Panc1 (cell line): ENCODE data around the gene MTAP. TPM values are rescaled to one million over a fixed set of nuclear protein-coding genes. Genes with fewer than 3 reads are reported as not detected.

Experiments used
- ATAC-seq: fragments of 200-7000 bp; cut with Tn5 transposase; 2 replicates; pipeline ENCODE4 v1.9.1; 2020; ENCODE audit warnings: mild to moderate bottlenecking, moderate library complexity
- BruUV-seq: library from RNA; stranded (reverse); fragments of 400-500 nt; replicated peaks from 2 replicates; lab custom pipeline; 2021; lab: Mats Ljungman, UMichigan
- CTCF ChIA-PET: fragments of 300-600 bp; sonication (Branson Sonifier 250); formaldehyde crosslinking; loops from one replicate; lab custom pipeline; 2022; ENCODE audit warnings: antibody characterized with exemption; lab: Charles Lee
- POLR2A ChIA-PET: fragments of 300-600 bp; sonication (Branson Sonifier 250); formaldehyde crosslinking; loops from one replicate; lab custom pipeline; 2022; ENCODE audit warnings: antibody characterized with exemption; lab: Charles Lee
- DNase-seq: peaks from one replicate; pipeline ENCODE4 v3.0.0-alpha.2; 2010; ENCODE audit warnings: low read depth, low spot score
- H3K27ac ChIP-seq: 2 replicates; pipeline ENCODE4 v1.5.1; 2011; ENCODE audit warnings: mild to moderate bottlenecking, low read length, inconsistent platforms
- H3K27me3 ChIP-seq: fragments of 200-500 bp; sonication (Bioruptor generic); 2 replicates; pipeline ENCODE4 v1.6.0; 2014; ENCODE audit warnings: low read length, inconsistent platforms; ENCODE audit not compliant: control insufficient read depth, insufficient read depth
- H3K36me3 ChIP-seq: fragments of 200-500 bp; sonication (Bioruptor generic); 2 replicates; pipeline ENCODE4 v1.5.1; 2014; ENCODE audit warnings: inconsistent platforms, mild to moderate bottlenecking, low read length, moderate library complexity; ENCODE audit not compliant: control insufficient read depth, insufficient read depth
- H3K4me1 ChIP-seq: 2 replicates; pipeline ENCODE4 v1.5.1; 2011; ENCODE audit warnings: inconsistent platforms, mild to moderate bottlenecking, low read length, moderate library complexity; ENCODE audit not compliant: control insufficient read depth, insufficient read depth
- H3K4me3 ChIP-seq, 2 experiments: 2 replicates each; pipeline ENCODE4 v1.5.1; 2011 to 2012; ENCODE audit warnings: low read depth in 2 of 2, low read length in 2 of 2, mild to moderate bottlenecking in 2 of 2, inconsistent platforms in 1 of 2, moderate library complexity in 1 of 2
- H3K9me3 ChIP-seq: fragments of 200-500 bp; sonication (Bioruptor generic); 2 replicates; pipeline ENCODE4 v1.5.1; 2014; ENCODE audit warnings: low read depth, mild to moderate bottlenecking, inconsistent platforms, low read length, moderate library complexity; ENCODE audit not compliant: control insufficient read depth, insufficient read depth
- CTCF ChIP-seq: fragments of 450-650 bp; IDR thresholded peaks from 2 replicates; pipeline ENCODE4 v1.5.1; 2017; ENCODE audit warnings: mild to moderate bottlenecking
- POLR2AphosphoS5 ChIP-seq: IDR thresholded peaks from 2 replicates; pipeline ENCODE4 v1.6.1; 2012; ENCODE audit warnings: mild to moderate bottlenecking, low read depth, low read length, moderate library complexity
- REST ChIP-seq, 2 experiments: IDR thresholded peaks; 2 replicates each; pipeline ENCODE4 v1.6.1; 2011 to 2012; ENCODE audit warnings: low read depth in 2 of 2, control low read depth in 1 of 2, low read length in 1 of 2, mild to moderate bottlenecking in 1 of 2, moderate library complexity in 1 of 2; ENCODE audit not compliant: insufficient read depth in 1 of 2
- SIN3A ChIP-seq: IDR thresholded peaks from 2 replicates; pipeline ENCODE4 v1.6.1; 2012; ENCODE audit warnings: low read depth, mild to moderate bottlenecking, low read length, moderate library complexity, borderline replicate concordance; ENCODE audit not compliant: insufficient read depth
- TCF7L2 ChIP-seq: IDR thresholded peaks from 2 replicates; pipeline ENCODE4 v1.6.1; 2011; ENCODE audit warnings: mild to moderate bottlenecking, low read depth, low read length, inconsistent platforms
- in situ Hi-C: cut with HindIII; loops from 2 replicates; pipeline ENCODE4 v1.10.0; 2016; ENCODE audit warnings: low sequenced_read_pairs, low pct_unique_long_range_greater_than_20kb
- intact Hi-C: fragments of 100-400 bp; cut with micrococcal nuclease; formaldehyde crosslinking; loops from one replicate; pipeline ENCODE4 v1.10.0; 2022; ENCODE audit not compliant: unreplicated experiment
- total RNA-seq: library from RNA; stranded (reverse); gene quantifications from one replicate; pipeline ENCODE4 v1.2.1, GENCODE V29; 2021; ENCODE audit not compliant: unreplicated experiment

MTAP gene
- total RNA-seq, 1 experiment from 2014 or later, result 9.6 TPM

- H3K4me1 ChIP-seq, result no peaks in the 10 kb centered on the region
- TF ChIP-seq SIN3A (no peak), REST (IDR thresholded peaks at IDR 0.05; ENCODE audit: insufficient read depth in 1 of 2, low read depth in 2 of 2, low read length in 1 of 2) (no peak), POLR2AphosphoS5 (no peak), CTCF (no peak), TCF7L2 (no peak)
- no peaks in the 10 kb centered on the region for H3K9me3 ChIP-seq
- H3K4me3 ChIP-seq, result no peak overlapping the region
- no peaks in the 10 kb centered on the region for H3K36me3 ChIP-seq
- ChIA-PET POLR2A (no interaction called here), CTCF (no interaction called here)
- no peaks in the 10 kb centered on the region for H3K27me3 ChIP-seq
- H3K27ac ChIP-seq, result no peak overlapping the region
- intact Hi-C loops, result no loop called here
- BruUV-seq, result no TSS peak
- ATAC-seq (no peak), DNase-seq (no peak)
- in situ Hi-C loops, result no loop called here
Measured at GRCh38 chr9:21903380-21903965, 101.0 kb downstream of the MTAP start.

DNA sequence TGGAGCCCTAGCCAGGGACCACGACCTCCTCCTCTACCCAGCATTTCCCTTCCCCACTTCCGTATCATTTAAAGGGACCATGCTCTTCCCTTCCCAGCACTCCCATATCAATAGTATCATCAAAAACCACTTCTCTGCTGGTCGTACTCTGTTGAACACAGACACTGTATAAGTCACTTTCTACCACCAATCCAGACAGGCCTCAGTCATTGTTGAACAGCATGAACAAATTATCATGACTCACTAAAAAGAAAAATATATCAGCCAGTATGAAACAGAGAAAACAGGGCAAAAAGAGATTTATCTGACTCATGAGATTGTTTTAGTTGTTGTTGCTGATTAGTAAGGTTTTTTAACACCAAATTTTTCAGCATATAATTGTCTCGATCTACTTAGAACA lies 101.9 kb downstream of the MTAP start:
- no peak overlapping the region for H3K4me3 ChIP-seq
- in situ Hi-C loops, result no loop called here
- no peak for ATAC-seq
- H3K36me3 ChIP-seq, result no peaks in the 10 kb centered on the region
- no peaks in the 10 kb centered on the region for H3K27me3 ChIP-seq
- POLR2A ChIA-PET, result no interaction called here
- H3K9me3 ChIP-seq, result no peaks in the 10 kb centered on the region
- intact Hi-C loops, result no loop called here
- no TSS peak for BruUV-seq
- DNase-seq, result no peak
- H3K4me1 ChIP-seq, result no peaks in the 10 kb centered on the region
- CTCF ChIA-PET, result no interaction called here
- TF ChIP-seq SIN3A (no peak), CTCF (no peak), TCF7L2 (no peak), POLR2AphosphoS5 (no peak), REST (IDR thresholded peaks at IDR 0.05; ENCODE audit: insufficient read depth in 1 of 2, low read depth in 2 of 2, low read length in 1 of 2) (no peak)
- no peak overlapping the region for H3K27ac ChIP-seq
